SK-N-DZ (cell line): ENCODE results near the gene HUS1.
A peak's percentile ranks its signal among the peaks of the same experiment; 100 is the strongest.

Experiments used
- DNase-seq: peaks from one replicate; pipeline ENCODE4 v3.0.0-alpha.2; 2015; ENCODE audit warnings: low spot score

Gene HUS1

GRCh38 chr7:47979832-47980181, 392 bp upstream of the HUS1 start:
- DNase-seq: no peak

- DNase-seq: no peak
Measured at GRCh38 chr7:47978790-47979144, 648 bp downstream of the HUS1 start.

GRCh38 chr7:47973739-47974138, 5.7 kb downstream of the HUS1 start:
- no peak for DNase-seq

- no peak for DNase-seq
Measured at GRCh38 chr7:47970761-47971160, 8.7 kb downstream of the HUS1 start.

GRCh38 chr7:47968847-47969774, 10.3 kb downstream of the HUS1 start:
- peak; percentile 76 for DNase-seq

- DNase-seq: no peak
Measured at GRCh38 chr7:47967708-47968107, 11.7 kb downstream of the HUS1 start.

GRCh38 chr7:47967123-47967522, 12.3 kb downstream of the HUS1 start:
- DNase-seq: no peak

- DNase-seq: no peak
Measured at GRCh38 chr7:47965456-47965855, 14.0 kb downstream of the HUS1 start.

- no peak for DNase-seq
Measured at GRCh38 chr7:47962262-47962661, 17.2 kb downstream of the HUS1 start.

- no peak for DNase-seq
Measured at GRCh38 chr7:47957156-47957555, 22.3 kb downstream of the HUS1 start.

- no peak for DNase-seq
Measured at GRCh38 chr7:47956220-47956619, 23.2 kb downstream of the HUS1 start.

GRCh38 chr7:47954231-47954911, 25.0 kb downstream of the HUS1 start:
- DNase-seq: no peak

GRCh38 chr7:47953822-47954221, 25.6 kb downstream of the HUS1 start:
- no peak for DNase-seq

GRCh38 chr7:47952224-47952623, 27.2 kb downstream of the HUS1 start:
- DNase-seq: no peak

- DNase-seq: no peak
Measured at GRCh38 chr7:47951374-47951773, 28.0 kb downstream of the HUS1 start.

GRCh38 chr7:47950714-47951113, 28.7 kb downstream of the HUS1 start:
- DNase-seq: no peak

- DNase-seq: no peak
Measured at GRCh38 chr7:47949703-47950102, 29.7 kb downstream of the HUS1 start.

GRCh38 chr7:47948141-47948790, 31.1 kb downstream of the HUS1 start, which contains the start of gene PKD1L1:
PKD1L1 (minus strand) TSS chr7:47948466; CDS start chr7:47948440, 26 bp downstream.
- DNase-seq: no peak

GRCh38 chr7:47947355-47947749, 32.1 kb downstream of the HUS1 start:
- DNase-seq: no peak

GRCh38 chr7:47946581-47947354, 32.6 kb downstream of the HUS1 start:
- no peak for DNase-seq

GRCh38 chr7:47945261-47946015, 34.0 kb downstream of the HUS1 start:
- DNase-seq: peak; percentile 68
